ENCODE results near the gene STEEP1.
"Not testable (repeated sequence)": the region's sequence is repeated elsewhere in the genome, so short reads cannot be mapped to it uniquely, and the experiment has no call there.

STEEP1 gene

GRCh38 chrX:119529345-119530276, 35.6 kb downstream of the STEEP1 start:
- no peak for DNase-seq

DNA sequence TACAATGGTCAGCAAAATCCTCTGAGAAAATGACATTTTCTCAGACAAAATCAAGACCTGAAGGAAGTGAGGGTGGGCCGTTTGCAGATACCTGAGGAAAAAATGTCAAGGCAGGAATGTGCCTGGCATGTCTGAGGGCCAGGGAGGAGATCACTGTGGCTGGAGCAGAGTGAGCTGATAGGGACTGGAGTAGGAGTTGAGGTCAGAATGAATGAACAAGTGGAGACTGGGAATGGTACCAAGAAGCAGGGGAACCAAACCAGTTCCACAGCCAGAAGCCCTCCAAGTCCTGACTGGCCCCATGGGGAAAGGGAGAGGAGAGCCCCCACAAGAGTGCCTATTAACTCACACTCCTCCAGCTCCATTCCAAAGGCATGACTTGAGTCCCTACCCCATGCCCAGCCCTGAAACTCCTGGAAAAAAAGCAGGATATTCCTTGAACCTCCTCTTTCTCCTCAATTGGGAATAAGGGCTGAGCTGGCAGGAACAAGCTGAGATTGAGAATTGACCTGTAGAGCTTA, 41.5 kb downstream of the STEEP1 start:
- no peak for DNase-seq

DNA sequence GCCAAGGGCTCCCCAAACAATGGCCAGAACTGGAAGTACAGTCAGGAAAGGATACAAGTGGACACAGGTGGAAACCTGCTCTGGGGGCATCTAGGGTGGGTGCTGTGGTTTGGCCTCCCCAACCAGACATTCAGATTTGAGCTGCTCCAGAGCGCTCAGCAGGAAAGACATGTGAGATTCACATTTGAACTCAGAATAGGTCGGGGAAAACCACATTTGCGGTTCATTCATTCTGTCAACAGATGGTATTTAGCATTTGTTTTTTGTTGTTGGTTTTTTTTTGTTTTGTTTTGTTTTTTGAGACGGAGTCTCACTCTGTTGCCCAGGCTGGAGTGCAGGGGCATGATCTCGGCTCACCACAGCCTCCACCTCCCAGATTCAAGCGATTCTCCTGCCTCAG, 44.0 kb downstream of the STEEP1 start:
- no peak for DNase-seq

DNA sequence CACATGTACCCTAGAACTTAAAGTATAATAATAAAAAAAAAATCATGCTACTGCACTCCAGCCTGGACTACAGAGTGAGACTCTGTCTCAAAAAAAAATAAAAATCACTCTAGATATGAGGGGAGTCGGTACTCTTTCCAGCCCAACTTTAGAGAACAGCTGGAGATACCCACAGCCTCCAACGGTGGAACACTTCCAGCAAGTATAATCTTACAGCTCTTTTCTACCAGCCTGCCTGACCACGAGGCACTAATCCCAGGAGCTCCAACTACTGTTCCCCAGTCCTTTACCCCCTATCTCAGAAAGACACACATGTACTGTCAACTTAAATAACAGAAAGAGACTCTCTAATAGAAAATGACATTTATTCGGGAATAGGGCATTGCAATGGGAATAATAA, 46.8 kb downstream of the STEEP1 start:
- peak; percentile 3 for DNase-seq

GRCh38 chrX:119516157-119516702, 49.0 kb downstream of the STEEP1 start:
- DNase-seq = peak; percentile 67

DNA sequence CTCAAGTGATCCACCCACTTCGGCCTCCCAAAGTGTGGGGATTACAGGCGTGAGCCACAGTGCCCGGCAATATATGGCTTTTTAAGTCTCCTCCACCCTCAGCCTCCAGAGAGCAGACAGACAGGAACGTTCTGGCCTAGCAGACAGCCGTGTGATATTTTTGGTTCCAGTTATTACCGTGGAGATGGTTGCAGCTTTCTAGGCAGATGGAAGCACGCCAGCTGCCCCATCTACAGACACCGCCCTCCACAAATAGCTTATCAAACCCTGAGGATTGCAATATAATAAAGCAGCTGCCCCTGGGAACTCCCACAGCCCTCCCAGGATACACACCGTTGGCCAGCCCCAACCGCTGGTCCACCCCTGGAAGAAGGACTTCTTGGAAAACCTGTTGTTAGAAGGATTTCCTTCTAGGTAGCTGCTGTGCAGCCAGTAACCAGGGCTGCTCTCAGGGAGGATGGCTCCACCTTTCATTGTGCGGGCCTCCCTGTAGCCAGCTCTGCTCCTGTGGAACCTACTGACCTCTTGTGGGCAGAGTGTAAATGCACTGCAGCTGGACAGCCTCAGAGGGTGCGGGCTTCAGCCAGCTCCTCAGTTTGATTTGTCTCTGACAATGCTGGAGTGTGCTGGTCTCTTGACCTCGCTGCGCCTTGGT, 52.9 kb downstream of the STEEP1 start:
- DNase-seq = peak; percentile 81

DNA sequence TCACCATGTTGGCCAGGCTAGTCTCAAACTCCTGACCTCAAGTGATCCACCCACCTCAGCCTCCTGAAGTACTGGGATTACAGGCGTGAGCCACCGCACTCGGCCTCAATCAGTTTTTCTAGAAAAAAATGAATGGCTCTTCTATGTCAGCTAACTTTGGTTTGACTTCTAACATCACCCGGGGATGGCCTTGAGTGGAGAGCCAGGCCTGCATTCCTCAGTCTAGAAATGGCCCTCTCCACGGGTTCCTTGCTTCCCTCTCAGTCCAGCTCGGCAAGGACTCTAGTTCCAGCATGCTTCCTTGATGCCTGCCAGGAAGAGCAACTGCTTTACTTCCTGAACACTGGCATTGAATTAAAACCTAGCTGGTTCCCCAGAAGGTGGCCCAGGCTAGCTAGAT, 58.0 kb downstream of the STEEP1 start:
- DNase-seq = no peak

DNA sequence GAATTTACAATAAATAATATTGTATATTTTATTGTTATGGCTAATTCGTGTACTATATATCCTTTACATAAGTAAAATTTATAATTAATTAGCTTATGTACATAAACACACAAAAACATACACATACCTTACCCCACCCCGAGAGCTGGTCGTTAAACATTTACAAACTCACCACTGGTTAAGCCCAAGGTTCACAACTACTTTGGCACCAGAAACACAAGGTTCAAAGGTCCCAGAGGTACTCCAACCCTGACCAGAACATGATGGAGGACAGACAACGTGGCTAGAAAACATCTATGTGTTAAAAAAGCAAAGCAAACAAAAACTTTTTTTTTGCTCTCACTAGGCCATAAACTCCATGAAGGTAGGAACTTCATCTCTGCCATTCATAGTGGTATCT, 59.3 kb downstream of the STEEP1 start:
- DNase-seq = no peak

GRCh38 chrX:119505145-119505544, 60.1 kb downstream of the STEEP1 start:
- not testable (repeated sequence) for DNase-seq

DNA sequence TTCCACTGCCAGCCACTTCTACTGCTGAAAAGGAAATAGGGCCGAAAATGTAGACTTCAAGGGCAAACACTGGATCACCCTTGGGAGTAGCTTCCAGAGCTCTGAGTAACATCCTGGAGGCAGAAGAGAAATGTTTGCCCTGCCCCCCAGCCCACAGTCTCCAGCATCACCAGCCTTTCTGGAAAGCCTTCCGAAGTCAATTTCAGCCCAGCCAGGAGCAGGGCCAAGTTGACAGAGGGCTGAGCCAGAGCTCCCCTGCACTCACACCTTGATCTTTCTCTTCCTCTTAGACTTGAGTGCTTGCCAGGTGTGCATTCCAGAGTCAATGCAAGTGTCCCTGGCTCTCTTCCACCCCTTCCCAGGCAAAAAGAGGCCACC, 61.7 kb downstream of the STEEP1 start:
- no peak for DNase-seq

DNA sequence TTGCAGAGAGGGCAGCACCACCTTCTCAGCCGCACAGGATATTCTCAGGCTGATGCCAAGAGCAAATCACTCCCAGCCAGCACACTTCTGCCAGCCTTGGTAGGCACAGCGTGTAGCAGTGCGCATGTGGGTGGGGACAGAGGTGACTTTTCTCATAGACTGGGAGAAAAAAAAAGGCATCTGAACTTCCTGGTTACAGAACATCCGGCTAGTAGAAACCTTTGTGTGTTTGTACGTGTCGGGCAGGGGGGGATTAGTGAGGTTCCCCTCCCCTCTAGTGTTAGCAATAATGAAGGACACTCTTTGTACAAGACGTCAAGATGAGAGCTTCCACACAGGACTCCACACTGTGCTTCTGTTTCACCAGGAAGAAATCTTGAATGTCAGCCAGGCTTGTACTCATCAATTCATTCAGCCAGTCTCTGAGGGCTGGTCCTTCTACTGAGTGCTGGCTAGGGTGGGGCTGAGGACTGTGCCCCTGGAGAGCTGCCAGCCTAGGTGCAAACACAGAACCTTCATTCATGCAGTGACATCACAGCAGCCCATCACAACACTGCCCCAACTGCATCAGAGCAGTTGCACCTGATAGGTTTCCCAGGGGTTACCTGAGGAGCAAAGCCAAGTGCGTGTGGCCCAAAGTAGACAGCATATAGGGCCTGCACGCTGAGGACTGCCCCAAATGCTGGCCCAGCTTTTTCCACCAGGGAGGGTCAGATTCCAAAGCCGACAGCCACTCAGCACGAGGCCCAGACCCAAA, 62.3 kb downstream of the STEEP1 start:
- no peak for DNase-seq

DNA sequence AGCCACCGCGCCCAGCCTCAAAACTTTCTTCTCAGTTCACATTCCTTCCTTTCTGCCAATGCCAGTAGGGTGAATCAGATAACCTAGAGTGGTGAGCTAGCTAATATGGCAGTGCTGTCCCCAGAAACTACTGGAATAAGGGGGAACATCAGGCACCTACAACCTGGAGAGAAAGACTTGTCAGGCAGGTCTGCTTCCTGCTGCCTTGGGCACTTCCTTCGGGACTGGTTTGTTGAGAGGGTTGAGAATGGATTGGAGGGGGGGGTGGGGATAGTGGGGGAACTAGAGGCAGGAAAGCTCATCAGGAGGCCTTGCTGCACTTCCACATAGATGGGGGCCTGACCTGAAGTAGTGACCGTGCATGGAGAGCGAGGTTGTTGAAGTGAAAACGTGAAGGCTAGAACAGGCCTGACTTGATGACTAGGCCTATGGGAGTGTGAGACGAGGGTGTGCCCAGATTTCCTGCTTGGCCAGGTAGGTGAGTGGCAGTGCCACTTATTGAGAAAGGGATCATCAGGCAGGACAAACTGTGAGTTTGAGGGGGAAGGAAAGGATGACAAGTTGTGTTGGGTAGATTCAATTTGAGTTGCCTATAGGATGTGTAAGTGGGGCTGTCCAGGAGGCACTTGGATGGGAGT, 63.6 kb downstream of the STEEP1 start:
- no peak for DNase-seq

DNA sequence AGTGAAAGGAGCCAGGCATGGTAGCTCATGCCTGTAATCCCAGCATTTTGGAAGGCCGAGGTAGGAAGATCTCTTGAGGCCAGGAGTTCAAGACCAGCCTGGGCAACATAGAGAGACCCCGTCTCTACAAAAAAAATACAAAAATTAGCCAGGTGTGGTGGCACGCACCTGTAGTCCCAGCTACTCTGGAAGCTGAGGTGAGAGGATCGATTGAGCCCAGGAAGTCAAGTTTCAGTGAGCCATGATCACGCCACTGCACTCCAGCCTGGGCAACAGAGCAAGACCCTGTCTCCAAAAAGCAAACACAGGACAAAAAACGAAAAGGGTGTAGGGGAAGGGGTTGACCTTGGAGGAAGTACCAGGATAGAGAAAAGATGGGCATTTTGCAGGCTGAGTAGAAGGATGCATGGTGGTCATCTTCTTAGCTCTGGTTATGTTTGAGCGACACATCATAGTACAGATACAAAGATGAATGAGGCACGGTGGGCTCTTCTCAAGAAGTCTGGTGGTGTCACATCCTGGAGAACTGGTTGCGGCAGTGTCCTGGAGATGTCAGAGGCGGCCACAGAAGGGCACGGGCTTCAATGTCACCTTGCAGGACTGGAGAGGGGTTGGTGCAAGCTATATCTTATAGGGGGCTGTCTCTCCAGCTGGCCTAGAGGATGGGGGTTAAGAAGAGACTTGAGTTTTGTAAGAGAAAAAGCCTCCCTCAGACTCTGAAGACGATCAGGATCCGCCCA, 65.0 kb downstream of the STEEP1 start:
- no peak for DNase-seq

- DNase-seq = no peak
Measured at GRCh38 chrX:119497185-119497584, 68.0 kb downstream of the STEEP1 start.

GRCh38 chrX:119495734-119496726, 69.2 kb downstream of the STEEP1 start:
- DNase-seq = no peak

GRCh38 chrX:119493851-119494495, 71.2 kb downstream of the STEEP1 start:
- not testable (repeated sequence) for DNase-seq

GRCh38 chrX:119492463-119492862, 72.7 kb downstream of the STEEP1 start:
- DNase-seq = no peak

DNA sequence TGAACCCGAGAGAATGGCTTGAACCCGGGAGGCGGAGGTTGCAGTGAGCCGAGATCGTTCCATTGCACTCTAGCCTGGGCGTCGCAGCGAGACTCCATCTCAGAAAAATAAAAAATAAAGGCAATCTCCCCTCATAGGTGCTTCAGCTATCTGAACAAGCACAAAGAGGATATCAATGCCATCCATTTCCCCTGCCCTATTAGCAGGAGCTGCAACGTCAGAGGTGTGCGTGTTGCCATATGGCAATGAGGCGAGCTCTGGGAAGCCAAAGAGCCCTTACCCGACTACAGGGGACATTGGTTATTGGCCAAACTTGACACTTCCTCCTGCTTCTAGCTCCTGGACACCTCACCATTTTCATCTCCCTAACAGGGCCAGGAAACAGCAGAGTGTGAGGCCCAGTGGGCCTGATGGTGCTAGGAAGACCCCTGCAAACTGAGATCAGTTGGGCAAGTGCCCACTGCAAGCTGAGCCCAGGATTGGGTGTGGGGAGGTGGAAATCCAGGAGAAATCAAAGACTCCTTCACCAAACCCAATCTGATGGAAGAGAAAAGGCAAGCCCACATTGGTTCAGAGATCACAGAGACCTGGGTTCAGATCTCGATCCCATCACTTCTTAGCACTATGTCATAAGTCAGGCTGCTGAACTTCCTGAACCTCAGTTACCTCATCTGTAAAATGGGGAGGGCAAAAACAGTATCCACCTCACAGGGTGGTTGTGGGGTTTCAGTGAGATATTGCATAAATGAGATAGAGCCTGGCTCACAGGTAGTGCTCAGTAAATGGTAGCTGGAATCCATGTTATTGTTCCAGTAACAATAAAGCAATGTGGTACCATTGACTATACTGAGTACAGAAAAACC, 75.8 kb downstream of the STEEP1 start:
- no peak for DNase-seq

GRCh38 chrX:119488749-119489148, 76.5 kb downstream of the STEEP1 start:
- DNase-seq = peak; percentile 44
